ENCODE data around the gene ACRBP. TPM values are rescaled to one million over a fixed set of nuclear protein-coding genes. Genes with fewer than 3 reads are reported as not detected.

The ACRBP gene
- total RNA-seq, 1 donor from 2014 or later = 0.58 TPM

GRCh38 chr12:6667559-6668210 lies 20.5 kb upstream of the ACRBP start:
- TF ChIP-seq CTCF (conservative IDR thresholded peaks at IDR 0.05; ENCODE audit: low read depth, low read length) = peak; percentile 42
- H3K4me3 ChIP-seq (ENCODE audit: low read depth, low read length) = no peak overlapping the region
- DNase-seq (ENCODE audit: low read depth) = no peak

- TF ChIP-seq CTCF (conservative IDR thresholded peaks at IDR 0.05; ENCODE audit: low read depth, low read length) = no peak
- DNase-seq (ENCODE audit: low read depth) = no peak
- H3K4me3 ChIP-seq (ENCODE audit: low read depth, low read length) = no peak overlapping the region
Measured at GRCh38 chr12:6666211-6666610, 19.0 kb upstream of the ACRBP start.

GRCh38 chr12:6664902-6665301 lies 17.7 kb upstream of the ACRBP start:
- no peak overlapping the region for H3K4me3 ChIP-seq (ENCODE audit: low read depth, low read length)
- DNase-seq (ENCODE audit: low read depth) = no peak

GRCh38 chr12:6662906-6663742 lies 15.9 kb upstream of the ACRBP start, which contains the start of gene ING4:
ING4 (minus strand) TSS chr12:6663119; CDS start chr12:6663101, 18 bp downstream.
- DNase-seq (ENCODE audit: low read depth) = peak; percentile 96
- TF ChIP-seq CTCF (conservative IDR thresholded peaks at IDR 0.05; ENCODE audit: low read depth, low read length) = no peak
- peak within 1 kb of the TSS; percentile 93 for H3K4me3 ChIP-seq (ENCODE audit: low read depth, low read length)

More at GRCh38 chr12:6664902-6665301, 17.7 kb upstream of the ACRBP start:
- no peak for TF ChIP-seq CTCF (conservative IDR thresholded peaks at IDR 0.05; ENCODE audit: low read depth, low read length)

- TF ChIP-seq CTCF (conservative IDR thresholded peaks at IDR 0.05; ENCODE audit: low read depth, low read length) = no peak
- H3K4me3 ChIP-seq (ENCODE audit: low read depth, low read length) = peak overlapping the region; percentile 93
- DNase-seq (ENCODE audit: low read depth) = no peak
Measured at GRCh38 chr12:6662602-6662905, 15.3 kb upstream of the ACRBP start.

GRCh38 chr12:6653987-6654386 lies 6.8 kb upstream of the ACRBP start:
- no peak overlapping the region for H3K4me3 ChIP-seq (ENCODE audit: low read depth, low read length)
- no peak for DNase-seq (ENCODE audit: low read depth)
- no peak for TF ChIP-seq CTCF (conservative IDR thresholded peaks at IDR 0.05; ENCODE audit: low read depth, low read length)
